HFF-Myc (cell line): Measurements from ENCODE around the gene CYP19A1.

Source experiments
- DNase-seq: peaks from one replicate; pipeline ENCODE4 v3.0.0-alpha.2; 2011; ENCODE audit warnings: low read depth; ENCODE audit errors: extremely low read depth
- H3K4me3 ChIP-seq: replicated peaks from 2 replicates; pipeline ENCODE4 v1.5.1; 2011; ENCODE audit warnings: low read depth, mild to moderate bottlenecking, control low read depth, low read length
- CTCF ChIP-seq: IDR thresholded peaks from 2 replicates; pipeline ENCODE4 v1.5.1; 2012; ENCODE audit warnings: mild to moderate bottlenecking, low read depth, low read length, control low read depth; ENCODE audit errors: missing control alignments

CYP19A1 gene

GRCh38 chr15:51350723-51351122 is 12.3 kb upstream of the CYP19A1 start:
- no peak for DNase-seq
- no peak overlapping the region for H3K4me3 ChIP-seq
- TF ChIP-seq CTCF, result no peak

- TF ChIP-seq CTCF, result no peak
- DNase-seq, result no peak
- H3K4me3 ChIP-seq, result no peak overlapping the region
These were observed 10.9 kb upstream of the CYP19A1 start for GRCh38 chr15:51349156-51349844.

GRCh38 chr15:51348688-51349087 is 10.3 kb upstream of the CYP19A1 start:
- no peak for DNase-seq
- TF ChIP-seq CTCF, result no peak
- no peak overlapping the region for H3K4me3 ChIP-seq

GRCh38 chr15:51346136-51346535 is 7.7 kb upstream of the CYP19A1 start:
- TF ChIP-seq CTCF, result no peak
- no peak for DNase-seq
- H3K4me3 ChIP-seq, result no peak overlapping the region

GRCh38 chr15:51343466-51343865 is 5.1 kb upstream of the CYP19A1 start:
- no peak overlapping the region for H3K4me3 ChIP-seq
- DNase-seq, result no peak
- no peak for TF ChIP-seq CTCF

- no peak for DNase-seq
- H3K4me3 ChIP-seq, result no peak overlapping the region
- TF ChIP-seq CTCF, result no peak
These were observed 4.0 kb upstream of the CYP19A1 start for GRCh38 chr15:51342227-51342999.
